ENCODE results near the gene ARHGAP15.

DNA sequence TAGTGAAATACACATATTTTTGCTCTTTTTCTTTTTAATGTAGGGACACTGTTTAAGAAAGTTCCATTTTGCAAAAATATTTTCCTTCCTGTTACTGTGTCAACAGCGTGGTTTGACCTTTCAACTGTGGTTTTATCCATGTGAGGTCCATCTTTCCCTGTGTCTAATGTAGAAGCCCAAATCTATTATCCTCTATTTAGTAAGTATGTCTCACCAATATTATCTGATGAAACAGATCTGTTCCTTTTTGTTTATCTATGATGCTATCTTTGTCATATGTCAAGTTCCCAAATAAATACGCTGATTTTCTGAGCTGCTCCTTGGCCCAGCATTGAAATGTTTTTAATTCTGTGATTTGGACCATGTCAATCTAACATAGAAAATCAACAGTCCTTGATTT is 3.5 kb upstream of the ARHGAP15 start:
- TF ChIP-seq, protein P1, sequence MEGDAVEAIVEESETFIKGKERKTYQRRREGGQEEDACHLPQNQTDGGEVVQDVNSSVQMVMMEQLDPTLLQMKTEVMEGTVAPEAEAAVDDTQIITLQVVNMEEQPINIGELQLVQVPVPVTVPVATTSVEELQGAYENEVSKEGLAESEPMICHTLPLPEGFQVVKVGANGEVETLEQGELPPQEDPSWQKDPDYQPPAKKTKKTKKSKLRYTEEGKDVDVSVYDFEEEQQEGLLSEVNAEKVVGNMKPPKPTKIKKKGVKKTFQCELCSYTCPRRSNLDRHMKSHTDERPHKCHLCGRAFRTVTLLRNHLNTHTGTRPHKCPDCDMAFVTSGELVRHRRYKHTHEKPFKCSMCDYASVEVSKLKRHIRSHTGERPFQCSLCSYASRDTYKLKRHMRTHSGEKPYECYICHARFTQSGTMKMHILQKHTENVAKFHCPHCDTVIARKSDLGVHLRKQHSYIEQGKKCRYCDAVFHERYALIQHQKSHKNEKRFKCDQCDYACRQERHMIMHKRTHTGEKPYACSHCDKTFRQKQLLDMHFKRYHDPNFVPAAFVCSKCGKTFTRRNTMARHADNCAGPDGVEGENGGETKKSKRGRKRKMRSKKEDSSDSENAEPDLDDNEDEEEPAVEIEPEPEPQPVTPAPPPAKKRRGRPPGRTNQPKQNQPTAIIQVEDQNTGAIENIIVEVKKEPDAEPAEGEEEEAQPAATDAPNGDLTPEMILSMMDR (IDR thresholded peaks at IDR 0.05; ENCODE audit: low read depth, low read length, poor library complexity, severe bottlenecking): no peak
- TF ChIP-seq EZH2phosphoT487 (IDR thresholded peaks at IDR 0.05; ENCODE audit: borderline replicate concordance, low read length): no peak
